ENCODE data around the gene CEMIP. TPM values are rescaled to one million over a fixed set of nuclear protein-coding genes. Genes with fewer than 3 reads are reported as not detected.
A peak's percentile ranks its signal among the peaks of the same experiment; 100 is the strongest.

The CEMIP gene
- total and polyA plus RNA-seq, 2 of the 13 experiments (the other 11 are each of a cell fraction or from before 2014, with no cell fraction given), result 4.3 to 28.5 TPM

GRCh38 chr15:80989518-80990478 is 210.6 kb downstream of the CEMIP start, which contains the start of gene MESD (continued):
- TF ChIP-seq ZNF589 (CRISPR knock-in tag; conservative IDR thresholded peaks at IDR 0.05) (no peak), MZF1 (CRISPR knock-in tag; IDR thresholded peaks at IDR 0.05; ENCODE audit: borderline replicate concordance) (no peak), ZNF557 (CRISPR knock-in tag; IDR thresholded peaks at IDR 0.05) (0 out of 2 replicates have a peak, but pooled peaks have one; percentile 70), NR1H2 (CRISPR knock-in tag; IDR thresholded peaks at IDR 0.05; ENCODE audit: borderline replicate concordance, low read depth) (no peak), ZNF407 (CRISPR knock-in tag; IDR thresholded peaks at IDR 0.05; ENCODE audit: not compliant biosample characterization) (peak; percentile 84), ELK4 (CRISPR knock-in tag; IDR thresholded peaks at IDR 0.05; ENCODE audit: borderline replicate concordance) (no peak), AGO1 (IDR thresholded peaks at IDR 0.05; ENCODE audit: low read depth, low read length, poor library complexity, severe bottlenecking) (no peak), BCL6 (CRISPR knock-in tag; IDR thresholded peaks at IDR 0.05) (no peak), SOX5 (CRISPR knock-in tag; IDR thresholded peaks at IDR 0.05; ENCODE audit: borderline replicate concordance) (no peak), ZC3H4 (CRISPR knock-in tag; IDR thresholded peaks at IDR 0.05; ENCODE audit: borderline replicate concordance) (no peak), GZF1 (CRISPR knock-in tag; IDR thresholded peaks at IDR 0.05) (no peak), ZFP90 (CRISPR knock-in tag; IDR thresholded peaks at IDR 0.05; ENCODE audit: borderline replicate concordance) (0 out of 2 replicates have a peak, but pooled peaks have one; percentile 44)
- TF ChIP-seq, protein P1, sequence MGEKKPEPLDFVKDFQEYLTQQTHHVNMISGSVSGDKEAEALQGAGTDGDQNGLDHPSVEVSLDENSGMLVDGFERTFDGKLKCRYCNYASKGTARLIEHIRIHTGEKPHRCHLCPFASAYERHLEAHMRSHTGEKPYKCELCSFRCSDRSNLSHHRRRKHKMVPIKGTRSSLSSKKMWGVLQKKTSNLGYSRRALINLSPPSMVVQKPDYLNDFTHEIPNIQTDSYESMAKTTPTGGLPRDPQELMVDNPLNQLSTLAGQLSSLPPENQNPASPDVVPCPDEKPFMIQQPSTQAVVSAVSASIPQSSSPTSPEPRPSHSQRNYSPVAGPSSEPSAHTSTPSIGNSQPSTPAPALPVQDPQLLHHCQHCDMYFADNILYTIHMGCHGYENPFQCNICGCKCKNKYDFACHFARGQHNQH (CRISPR knock-in tag; IDR thresholded peaks at IDR 0.05), result 0 out of 2 replicates have a peak, but pooled peaks have one; percentile 34
- TF ChIP-seq, protein P2, sequence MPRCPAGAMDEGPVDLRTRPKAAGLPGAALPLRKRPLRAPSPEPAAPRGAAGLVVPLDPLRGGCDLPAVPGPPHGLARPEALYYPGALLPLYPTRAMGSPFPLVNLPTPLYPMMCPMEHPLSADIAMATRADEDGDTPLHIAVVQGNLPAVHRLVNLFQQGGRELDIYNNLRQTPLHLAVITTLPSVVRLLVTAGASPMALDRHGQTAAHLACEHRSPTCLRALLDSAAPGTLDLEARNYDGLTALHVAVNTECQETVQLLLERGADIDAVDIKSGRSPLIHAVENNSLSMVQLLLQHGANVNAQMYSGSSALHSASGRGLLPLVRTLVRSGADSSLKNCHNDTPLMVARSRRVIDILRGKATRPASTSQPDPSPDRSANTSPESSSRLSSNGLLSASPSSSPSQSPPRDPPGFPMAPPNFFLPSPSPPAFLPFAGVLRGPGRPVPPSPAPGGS (CRISPR knock-in tag; IDR thresholded peaks at IDR 0.05), result peak; percentile 71; the same call in 1 of the 2 replicates
